ENCODE measurements around the gene GSPT1.

DNA sequence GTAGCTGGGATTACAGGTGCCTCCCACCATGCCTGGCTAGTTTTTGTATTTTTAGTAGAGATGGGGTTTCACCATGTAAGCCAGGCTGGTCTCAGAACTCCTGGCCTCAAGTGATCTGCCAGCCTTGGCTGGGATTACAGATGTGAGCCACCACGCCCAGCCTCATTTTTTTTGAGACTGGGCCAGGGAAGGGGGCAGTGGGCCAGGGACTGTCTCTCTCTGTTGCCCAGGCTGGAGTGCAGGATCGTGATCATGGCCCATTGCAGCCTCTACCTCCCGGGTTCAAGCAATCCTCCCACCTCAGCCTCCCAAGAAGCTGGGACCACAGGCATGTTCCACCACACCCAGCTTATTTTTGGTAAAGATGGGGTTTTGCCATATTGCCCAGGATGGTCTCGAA is 80.4 kb downstream of the GSPT1 start:
- TF ChIP-seq PPARA (CRISPR knock-in tag; IDR thresholded peaks at IDR 0.05; ENCODE audit: borderline replicate concordance) (no peak), OSR1 (CRISPR knock-in tag; IDR thresholded peaks at IDR 0.05) (no peak), ZNF70 (CRISPR knock-in tag; IDR thresholded peaks at IDR 0.05) (no peak)
- TF ChIP-seq, protein P1, sequence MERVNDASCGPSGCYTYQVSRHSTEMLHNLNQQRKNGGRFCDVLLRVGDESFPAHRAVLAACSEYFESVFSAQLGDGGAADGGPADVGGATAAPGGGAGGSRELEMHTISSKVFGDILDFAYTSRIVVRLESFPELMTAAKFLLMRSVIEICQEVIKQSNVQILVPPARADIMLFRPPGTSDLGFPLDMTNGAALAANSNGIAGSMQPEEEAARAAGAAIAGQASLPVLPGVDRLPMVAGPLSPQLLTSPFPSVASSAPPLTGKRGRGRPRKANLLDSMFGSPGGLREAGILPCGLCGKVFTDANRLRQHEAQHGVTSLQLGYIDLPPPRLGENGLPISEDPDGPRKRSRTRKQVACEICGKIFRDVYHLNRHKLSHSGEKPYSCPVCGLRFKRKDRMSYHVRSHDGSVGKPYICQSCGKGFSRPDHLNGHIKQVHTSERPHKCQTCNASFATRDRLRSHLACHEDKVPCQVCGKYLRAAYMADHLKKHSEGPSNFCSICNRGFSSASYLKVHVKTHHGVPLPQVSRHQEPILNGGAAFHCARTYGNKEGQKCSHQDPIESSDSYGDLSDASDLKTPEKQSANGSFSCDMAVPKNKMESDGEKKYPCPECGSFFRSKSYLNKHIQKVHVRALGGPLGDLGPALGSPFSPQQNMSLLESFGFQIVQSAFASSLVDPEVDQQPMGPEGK (CRISPR knock-in tag; IDR thresholded peaks at IDR 0.05; ENCODE audit: borderline replicate concordance) = no peak
